Gastroesophageal sphincter (tissue), 3 donors: ENCODE measurements around the gene NUDT8.

Experiments used
- EP300 ChIP-seq: sonication (generic); formaldehyde crosslinking; IDR thresholded peaks from one replicate; pipeline ENCODE4 v1.6.1; 2017; ENCODE audit warnings: antibody characterized with exemption, mild to moderate bottlenecking
- POLR2A ChIP-seq, 2 donors: fragments of 450-650 bp; IDR thresholded peaks; one replicate each; pipeline ENCODE4 v1.6.1; 2017; ENCODE audit warnings: antibody characterized with exemption in 2 of 2, mild to moderate bottlenecking in 2 of 2, moderate library complexity in 1 of 2
- POLR2AphosphoS5 ChIP-seq: sonication (generic); formaldehyde crosslinking; IDR thresholded peaks from one replicate; pipeline ENCODE4 v1.6.1; 2017; ENCODE audit warnings: antibody characterized with exemption
- TF ChIP-seq, protein P1 (sequence below), 4 experiments: fragments of 200-600 bp in 2 of 4; fragments of 450-650 bp in 2 of 4; sonication (generic) in 1 of 4; IDR thresholded peaks; one replicate each; pipeline ENCODE4 v1.5.1; 2017 to 2019; ENCODE audit warnings: antibody characterized with exemption in 4 of 4, mild to moderate bottlenecking in 2 of 4, moderate library complexity in 2 of 4

GRCh38 chr11:67673902-67674301 is 44.2 kb upstream of the NUDT8 start:
- TF ChIP-seq POLR2A (IDR thresholded peaks at IDR 0.05) (no peak), EP300 (no peak), POLR2AphosphoS5 (no peak)
- TF ChIP-seq, protein P1, sequence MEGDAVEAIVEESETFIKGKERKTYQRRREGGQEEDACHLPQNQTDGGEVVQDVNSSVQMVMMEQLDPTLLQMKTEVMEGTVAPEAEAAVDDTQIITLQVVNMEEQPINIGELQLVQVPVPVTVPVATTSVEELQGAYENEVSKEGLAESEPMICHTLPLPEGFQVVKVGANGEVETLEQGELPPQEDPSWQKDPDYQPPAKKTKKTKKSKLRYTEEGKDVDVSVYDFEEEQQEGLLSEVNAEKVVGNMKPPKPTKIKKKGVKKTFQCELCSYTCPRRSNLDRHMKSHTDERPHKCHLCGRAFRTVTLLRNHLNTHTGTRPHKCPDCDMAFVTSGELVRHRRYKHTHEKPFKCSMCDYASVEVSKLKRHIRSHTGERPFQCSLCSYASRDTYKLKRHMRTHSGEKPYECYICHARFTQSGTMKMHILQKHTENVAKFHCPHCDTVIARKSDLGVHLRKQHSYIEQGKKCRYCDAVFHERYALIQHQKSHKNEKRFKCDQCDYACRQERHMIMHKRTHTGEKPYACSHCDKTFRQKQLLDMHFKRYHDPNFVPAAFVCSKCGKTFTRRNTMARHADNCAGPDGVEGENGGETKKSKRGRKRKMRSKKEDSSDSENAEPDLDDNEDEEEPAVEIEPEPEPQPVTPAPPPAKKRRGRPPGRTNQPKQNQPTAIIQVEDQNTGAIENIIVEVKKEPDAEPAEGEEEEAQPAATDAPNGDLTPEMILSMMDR (IDR thresholded peaks at IDR 0.05) = no peak
